HEK293 (cell line): ENCODE measurements around the gene DDC.

Experiments used
- CTCF ChIA-PET: fragments of 350-600 bp; formaldehyde crosslinking; extraction: SDS; loops from one replicate; lab custom pipeline; 2021; ENCODE audit warnings: antibody characterized with exemption; lab: Yijun Ruan, JAX
- POLR2A ChIA-PET: fragments of 300-600 bp; formaldehyde crosslinking; extraction: SDS; loops from one replicate; lab custom pipeline; 2020; ENCODE audit warnings: antibody characterized with exemption, inconsistent platforms; lab: Yijun Ruan, JAX
- H3K27ac ChIP-seq: fragments of 200-500 bp; sonication (Bioruptor generic); 2 replicates; pipeline ENCODE4 v1.5.1; 2014; ENCODE audit warnings: low read depth, low read length, control low read depth, inconsistent platforms; ENCODE audit errors: extremely low read depth
- H3K36me3 ChIP-seq, 2 experiments: fragments of 200-500 bp in 1 of 2; sonication (Bioruptor generic) in 1 of 2; 1 replicate in 1 of 2; 2 replicates in 1 of 2; pipeline ENCODE4 v1.5.1; 2014 to 2017; ENCODE audit warnings: inconsistent platforms in 2 of 2, low read length in 2 of 2; ENCODE audit not compliant: control insufficient read depth in 2 of 2, insufficient read depth in 1 of 2
- H3K4me1 ChIP-seq: fragments of 200-500 bp; sonication (Bioruptor generic); 2 replicates; pipeline ENCODE4 v1.5.1; 2014; ENCODE audit warnings: mild to moderate bottlenecking, low read length, inconsistent platforms; ENCODE audit not compliant: control insufficient read depth, insufficient read depth
- H3K4me3 ChIP-seq: 2 replicates; pipeline ENCODE4 v1.5.1; 2011; ENCODE audit warnings: low read depth, mild to moderate bottlenecking, control low read depth, low read length, moderate library complexity
- H3K9me3 ChIP-seq: fragments of 200-500 bp; sonication (Bioruptor generic); 2 replicates; pipeline ENCODE4 v1.5.1; 2014; ENCODE audit warnings: low read depth, low read length, inconsistent platforms; ENCODE audit not compliant: control insufficient read depth, insufficient read depth
- GLI2 ChIP-seq: fragments of 450-650 bp; formaldehyde crosslinking; IDR thresholded peaks from 2 replicates; pipeline ENCODE4; 2017; ENCODE audit warnings: missing biosample characterization, missing genetic modification characterization, low read depth, borderline replicate concordance
- GLIS1 ChIP-seq: fragments of 450-650 bp; formaldehyde crosslinking; IDR thresholded peaks from 2 replicates; pipeline ENCODE4 v1.5.1; 2016; ENCODE audit warnings: missing biosample characterization, missing genetic modification characterization
- KLF1 ChIP-seq: fragments of 450-650 bp; formaldehyde crosslinking; IDR thresholded peaks from 2 replicates; pipeline ENCODE4 v1.5.1; 2016; ENCODE audit warnings: missing biosample characterization, missing genetic modification characterization
- KLF10 ChIP-seq: fragments of 450-650 bp; IDR thresholded peaks from 2 replicates; pipeline ENCODE4 v1.5.1; 2018; ENCODE audit warnings: missing biosample characterization, mild to moderate bottlenecking, missing genetic modification characterization
- PRDM1 ChIP-seq: fragments of 450-650 bp; formaldehyde crosslinking; IDR thresholded peaks from 2 replicates; pipeline ENCODE4; 2016; ENCODE audit warnings: missing biosample characterization, missing genetic modification characterization
- ZFP41 ChIP-seq: fragments of 450-650 bp; formaldehyde crosslinking; IDR thresholded peaks from 2 replicates; pipeline ENCODE4 v1.5.1; 2016; ENCODE audit warnings: missing biosample characterization, missing genetic modification characterization, borderline replicate concordance
- ZFP69B ChIP-seq: fragments of 450-650 bp; formaldehyde crosslinking; IDR thresholded peaks from 2 replicates; pipeline ENCODE4 v1.5.1; 2016; ENCODE audit warnings: missing biosample characterization, missing genetic modification characterization
- ZNF324 ChIP-seq: fragments of 450-650 bp; formaldehyde crosslinking; IDR thresholded peaks from 2 replicates; pipeline ENCODE4 v1.5.1; 2016; ENCODE audit warnings: missing biosample characterization, missing genetic modification characterization
- ZNF433 ChIP-seq: fragments of 450-650 bp; formaldehyde crosslinking; IDR thresholded peaks from 2 replicates; pipeline ENCODE4 v1.5.1; 2016; ENCODE audit warnings: missing biosample characterization, missing genetic modification characterization, low read depth
- ZNF654 ChIP-seq: fragments of 450-650 bp; formaldehyde crosslinking; IDR thresholded peaks from 2 replicates; pipeline ENCODE4 v1.5.1; 2016; ENCODE audit warnings: low read depth, missing biosample characterization, missing genetic modification characterization
- TF ChIP-seq, protein P1 (sequence below): fragments of 450-650 bp; formaldehyde crosslinking; IDR thresholded peaks from 2 replicates; pipeline ENCODE4 v1.5.1; 2017; ENCODE audit warnings: missing biosample characterization, missing genetic modification characterization
- TF ChIP-seq, protein P2 (sequence below): fragments of 450-650 bp; formaldehyde crosslinking; IDR thresholded peaks from 2 replicates; pipeline ENCODE4 v1.5.1; 2016; ENCODE audit warnings: missing biosample characterization, missing genetic modification characterization
- TF ChIP-seq, protein P3 (sequence below): fragments of 450-650 bp; formaldehyde crosslinking; IDR thresholded peaks from 2 replicates; pipeline ENCODE4 v1.5.1; 2017; ENCODE audit warnings: missing biosample characterization, missing genetic modification characterization
- TF ChIP-seq, protein P4 (sequence below): fragments of 450-650 bp; formaldehyde crosslinking; IDR thresholded peaks from 2 replicates; pipeline ENCODE4 v1.5.1; 2017; ENCODE audit warnings: missing biosample characterization, mild to moderate bottlenecking, missing genetic modification characterization, moderate library complexity

The DDC gene

DNA sequence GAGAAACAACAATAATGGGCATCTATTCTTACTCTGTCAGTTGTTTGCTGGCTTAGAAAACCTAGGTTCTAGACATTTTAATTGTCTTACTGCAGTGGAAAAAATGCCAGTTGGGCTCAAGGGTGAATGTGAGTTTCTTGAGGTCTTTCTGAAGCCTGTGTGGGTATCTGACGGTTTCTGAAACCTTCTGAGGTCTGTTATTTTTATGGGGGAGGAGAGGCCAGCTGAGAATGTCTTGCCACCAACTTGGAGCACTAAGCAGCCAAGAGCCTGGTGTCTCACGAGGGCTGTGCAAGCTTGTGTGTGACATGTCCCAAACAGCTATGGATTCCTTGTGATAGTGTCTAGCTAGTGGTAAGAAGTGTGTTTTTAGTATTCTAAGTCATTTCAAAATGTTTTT lies 24.2 kb upstream of the DDC start:
- TF ChIP-seq KLF10 (tag by site-specific recombination) = no peak
- TF ChIP-seq, protein P1, sequence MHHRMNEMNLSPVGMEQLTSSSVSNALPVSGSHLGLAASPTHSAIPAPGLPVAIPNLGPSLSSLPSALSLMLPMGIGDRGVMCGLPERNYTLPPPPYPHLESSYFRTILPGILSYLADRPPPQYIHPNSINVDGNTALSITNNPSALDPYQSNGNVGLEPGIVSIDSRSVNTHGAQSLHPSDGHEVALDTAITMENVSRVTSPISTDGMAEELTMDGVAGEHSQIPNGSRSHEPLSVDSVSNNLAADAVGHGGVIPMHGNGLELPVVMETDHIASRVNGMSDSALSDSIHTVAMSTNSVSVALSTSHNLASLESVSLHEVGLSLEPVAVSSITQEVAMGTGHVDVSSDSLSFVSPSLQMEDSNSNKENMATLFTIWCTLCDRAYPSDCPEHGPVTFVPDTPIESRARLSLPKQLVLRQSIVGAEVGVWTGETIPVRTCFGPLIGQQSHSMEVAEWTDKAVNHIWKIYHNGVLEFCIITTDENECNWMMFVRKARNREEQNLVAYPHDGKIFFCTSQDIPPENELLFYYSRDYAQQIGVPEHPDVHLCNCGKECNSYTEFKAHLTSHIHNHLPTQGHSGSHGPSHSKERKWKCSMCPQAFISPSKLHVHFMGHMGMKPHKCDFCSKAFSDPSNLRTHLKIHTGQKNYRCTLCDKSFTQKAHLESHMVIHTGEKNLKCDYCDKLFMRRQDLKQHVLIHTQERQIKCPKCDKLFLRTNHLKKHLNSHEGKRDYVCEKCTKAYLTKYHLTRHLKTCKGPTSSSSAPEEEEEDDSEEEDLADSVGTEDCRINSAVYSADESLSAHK = peak; percentile 68
- no peaks in the 10 kb centered on the region for H3K9me3 ChIP-seq
- ChIA-PET CTCF (interaction anchor here (0.8 to 1.3 kb wide), 3 partner anchors 44 to 497 kb away, joined by 3 to 5 read pairs (median 3); partner anchors contain the start of gene ZPBP), POLR2A (no interaction called here)
- H3K4me3 ChIP-seq = no peak overlapping the region
- no peaks in the 10 kb centered on the region for H3K4me1 ChIP-seq
- H3K27ac ChIP-seq = no peak overlapping the region
- peaks cover 0 to 15% of the 10 kb centered on the region in 2 experiments; a peak in 2 of 3 replicates for H3K36me3 ChIP-seq

DNA sequence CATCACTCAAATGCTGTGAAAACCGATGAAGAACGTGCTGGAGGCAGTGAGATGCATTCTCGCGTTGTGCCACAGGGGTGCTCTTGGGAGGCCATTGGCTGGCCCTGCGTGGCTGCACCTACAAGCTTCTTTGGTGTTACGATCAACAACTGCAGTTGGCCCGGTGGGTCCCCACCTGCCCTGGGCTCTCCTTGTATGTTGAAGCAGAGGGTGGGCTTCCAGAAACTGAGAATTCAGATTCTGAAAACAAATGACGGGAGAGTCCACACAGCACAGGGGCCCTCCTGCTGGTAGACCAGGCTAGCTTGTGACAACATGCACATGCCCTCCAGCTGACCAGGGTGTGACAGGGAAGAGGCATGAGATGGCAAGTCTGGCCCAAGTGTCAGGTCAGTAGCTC lies 23.7 kb upstream of the DDC start:
- TF ChIP-seq ZNF324 (tag by site-specific recombination) (no peak), ZFP41 (no peak), ZFP69B (tag by site-specific recombination) (no peak), GLIS1 (tag by site-specific recombination) (no peak), GLI2 (no peak), PRDM1 (tag by site-specific recombination) (no peak), ZNF654 (tag by site-specific recombination) (no peak), ZNF433 (tag by site-specific recombination) (no peak), KLF1 (tag by site-specific recombination) (no peak)
- TF ChIP-seq, protein P2, sequence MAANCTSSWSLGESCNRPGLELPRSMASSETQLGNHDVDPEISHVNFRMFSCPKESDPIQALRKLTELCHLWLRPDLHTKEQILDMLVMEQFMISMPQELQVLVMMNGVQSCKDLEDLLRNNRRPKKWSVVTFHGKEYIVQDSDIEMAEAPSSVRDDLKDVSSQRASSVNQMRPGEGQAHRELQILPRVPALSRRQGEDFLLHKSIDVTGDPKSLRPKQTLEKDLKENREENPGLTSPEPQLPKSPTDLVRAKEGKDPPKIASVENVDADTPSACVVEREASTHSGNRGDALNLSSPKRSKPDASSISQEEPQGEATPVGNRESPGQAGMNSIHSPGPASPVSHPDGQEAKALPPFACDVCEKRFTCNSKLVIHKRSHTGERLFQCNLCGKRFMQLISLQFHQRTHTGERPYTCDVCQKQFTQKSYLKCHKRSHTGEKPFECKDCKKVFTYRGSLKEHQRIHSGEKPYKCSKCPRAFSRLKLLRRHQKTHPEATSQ (tag by site-specific recombination) = no peak
- TF ChIP-seq, protein P1 = no peak
- TF ChIP-seq, protein P3, sequence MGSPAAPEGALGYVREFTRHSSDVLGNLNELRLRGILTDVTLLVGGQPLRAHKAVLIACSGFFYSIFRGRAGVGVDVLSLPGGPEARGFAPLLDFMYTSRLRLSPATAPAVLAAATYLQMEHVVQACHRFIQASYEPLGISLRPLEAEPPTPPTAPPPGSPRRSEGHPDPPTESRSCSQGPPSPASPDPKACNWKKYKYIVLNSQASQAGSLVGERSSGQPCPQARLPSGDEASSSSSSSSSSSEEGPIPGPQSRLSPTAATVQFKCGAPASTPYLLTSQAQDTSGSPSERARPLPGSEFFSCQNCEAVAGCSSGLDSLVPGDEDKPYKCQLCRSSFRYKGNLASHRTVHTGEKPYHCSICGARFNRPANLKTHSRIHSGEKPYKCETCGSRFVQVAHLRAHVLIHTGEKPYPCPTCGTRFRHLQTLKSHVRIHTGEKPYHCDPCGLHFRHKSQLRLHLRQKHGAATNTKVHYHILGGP (tag by site-specific recombination) = no peak
- TF ChIP-seq, protein P4, sequence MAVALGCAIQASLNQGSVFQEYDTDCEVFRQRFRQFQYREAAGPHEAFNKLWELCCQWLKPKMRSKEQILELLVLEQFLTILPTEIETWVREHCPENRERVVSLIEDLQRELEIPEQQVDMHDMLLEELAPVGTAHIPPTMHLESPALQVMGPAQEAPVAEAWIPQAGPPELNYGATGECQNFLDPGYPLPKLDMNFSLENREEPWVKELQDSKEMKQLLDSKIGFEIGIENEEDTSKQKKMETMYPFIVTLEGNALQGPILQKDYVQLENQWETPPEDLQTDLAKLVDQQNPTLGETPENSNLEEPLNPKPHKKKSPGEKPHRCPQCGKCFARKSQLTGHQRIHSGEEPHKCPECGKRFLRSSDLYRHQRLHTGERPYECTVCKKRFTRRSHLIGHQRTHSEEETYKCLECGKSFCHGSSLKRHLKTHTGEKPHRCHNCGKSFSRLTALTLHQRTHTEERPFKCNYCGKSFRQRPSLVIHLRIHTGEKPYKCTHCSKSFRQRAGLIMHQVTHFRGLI (tag by site-specific recombination) = no peak
- no peaks in the 10 kb centered on the region for H3K4me1 ChIP-seq
- H3K9me3 ChIP-seq = no peaks in the 10 kb centered on the region
- ChIA-PET CTCF (interaction anchor here (0.8 to 1.3 kb wide), 4 partner anchors 8 to 496 kb away, joined by 3 to 5 read pairs (median 4); partner anchors contain the start of gene ZPBP), POLR2A (no interaction called here)
- no peak overlapping the region for H3K4me3 ChIP-seq
- H3K36me3 ChIP-seq = peaks cover 0 to 11% of the 10 kb centered on the region in 2 experiments; a peak in 1 of 3 replicates
- no peak overlapping the region for H3K27ac ChIP-seq
